ENCODE data around the gene RAB6A. TPM values are rescaled to one million over a fixed set of nuclear protein-coding genes. Genes with fewer than 3 reads are reported as not detected.

The RAB6A gene
- total RNA-seq, 4 donors from 2014 or later, result 96.9 to 145 (median 118) TPM

DNA sequence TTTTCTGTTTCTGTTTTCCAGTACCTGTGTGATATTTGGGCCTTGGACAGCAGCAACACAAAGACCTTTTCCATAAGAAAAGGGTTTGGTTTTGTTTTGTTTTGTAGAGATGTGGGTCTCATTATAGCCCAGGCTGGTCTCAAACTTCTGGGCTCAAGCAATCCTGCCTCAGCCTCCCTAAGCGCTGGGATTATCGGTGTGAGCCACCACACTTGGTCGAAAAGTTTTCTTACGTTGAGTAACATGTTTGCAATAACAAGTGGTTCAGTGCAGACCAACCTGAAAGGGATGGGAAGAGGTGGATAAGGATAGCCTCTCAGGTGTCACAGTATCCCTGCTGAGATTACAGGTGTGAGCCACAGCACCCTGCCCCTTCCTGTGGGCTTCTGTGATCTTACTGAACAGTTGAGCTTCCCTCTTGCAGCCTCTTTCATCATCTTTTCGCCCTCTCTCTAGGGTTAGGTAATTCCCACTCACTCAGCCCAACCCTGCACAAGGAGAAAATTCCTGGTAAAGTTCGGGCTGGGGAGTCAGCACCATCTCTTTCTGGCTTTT lies 23.3 kb upstream of the RAB6A start:
- TF ChIP-seq, protein P1, sequence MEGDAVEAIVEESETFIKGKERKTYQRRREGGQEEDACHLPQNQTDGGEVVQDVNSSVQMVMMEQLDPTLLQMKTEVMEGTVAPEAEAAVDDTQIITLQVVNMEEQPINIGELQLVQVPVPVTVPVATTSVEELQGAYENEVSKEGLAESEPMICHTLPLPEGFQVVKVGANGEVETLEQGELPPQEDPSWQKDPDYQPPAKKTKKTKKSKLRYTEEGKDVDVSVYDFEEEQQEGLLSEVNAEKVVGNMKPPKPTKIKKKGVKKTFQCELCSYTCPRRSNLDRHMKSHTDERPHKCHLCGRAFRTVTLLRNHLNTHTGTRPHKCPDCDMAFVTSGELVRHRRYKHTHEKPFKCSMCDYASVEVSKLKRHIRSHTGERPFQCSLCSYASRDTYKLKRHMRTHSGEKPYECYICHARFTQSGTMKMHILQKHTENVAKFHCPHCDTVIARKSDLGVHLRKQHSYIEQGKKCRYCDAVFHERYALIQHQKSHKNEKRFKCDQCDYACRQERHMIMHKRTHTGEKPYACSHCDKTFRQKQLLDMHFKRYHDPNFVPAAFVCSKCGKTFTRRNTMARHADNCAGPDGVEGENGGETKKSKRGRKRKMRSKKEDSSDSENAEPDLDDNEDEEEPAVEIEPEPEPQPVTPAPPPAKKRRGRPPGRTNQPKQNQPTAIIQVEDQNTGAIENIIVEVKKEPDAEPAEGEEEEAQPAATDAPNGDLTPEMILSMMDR (IDR thresholded peaks at IDR 0.05; ENCODE audit: low read depth), result no peak

DNA sequence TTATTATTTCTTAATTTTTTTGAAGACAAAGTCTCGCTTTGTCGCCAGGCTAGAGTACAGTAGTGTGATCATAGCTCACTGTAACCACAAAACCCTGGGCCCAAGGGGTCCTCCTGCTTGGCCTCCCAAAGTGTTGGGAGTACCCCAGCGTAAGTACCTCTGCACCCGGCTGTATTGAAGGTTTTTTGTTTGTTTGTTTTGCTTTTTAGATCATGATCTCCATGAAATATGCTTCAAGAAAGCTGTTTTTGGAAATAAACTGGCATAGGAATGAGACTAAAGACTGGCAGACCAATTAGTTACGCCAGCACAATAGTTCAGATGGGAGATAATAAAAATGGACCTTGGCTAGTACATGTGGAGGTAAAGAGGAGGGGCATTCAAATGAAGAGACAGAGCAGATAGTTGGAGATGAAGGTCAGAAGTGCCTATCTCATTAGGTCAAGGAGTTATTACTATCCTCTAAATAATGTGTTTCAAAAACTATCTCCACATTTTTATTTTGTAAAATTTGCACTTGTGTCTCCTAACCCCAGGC lies 22.7 kb upstream of the RAB6A start:
- TF ChIP-seq, protein P1 (IDR thresholded peaks at IDR 0.05; ENCODE audit: low read depth), result no peak

- TF ChIP-seq, protein P1 (IDR thresholded peaks at IDR 0.05; ENCODE audit: low read depth), result no peak
Observed at GRCh38 chr11:73781303-73781702, 20.4 kb upstream of the RAB6A start.

GRCh38 chr11:73779084-73779902 lies 18.4 kb upstream of the RAB6A start:
- TF ChIP-seq, protein P1 (IDR thresholded peaks at IDR 0.05; ENCODE audit: low read depth), result no peak

DNA sequence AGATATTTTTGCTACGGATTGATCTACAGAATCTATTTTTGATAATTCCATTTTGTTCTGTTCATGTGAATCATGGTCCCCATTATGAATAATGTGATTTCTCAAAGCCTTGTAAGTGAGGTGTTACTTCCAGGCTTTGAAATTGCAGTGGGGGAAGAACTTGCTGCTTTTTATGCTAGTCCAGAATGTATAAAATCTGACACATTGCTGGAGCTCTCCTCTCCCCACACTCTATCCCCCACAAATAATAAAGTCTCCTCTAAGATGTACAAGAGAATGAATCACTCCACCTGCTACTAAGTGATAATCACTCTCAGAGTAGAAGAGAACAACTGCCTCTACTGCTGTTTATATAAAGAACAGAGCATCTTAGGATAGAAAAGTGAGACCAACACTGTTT lies 5.9 kb upstream of the RAB6A start:
- TF ChIP-seq, protein P1 (IDR thresholded peaks at IDR 0.05; ENCODE audit: low read depth), result no peak

DNA sequence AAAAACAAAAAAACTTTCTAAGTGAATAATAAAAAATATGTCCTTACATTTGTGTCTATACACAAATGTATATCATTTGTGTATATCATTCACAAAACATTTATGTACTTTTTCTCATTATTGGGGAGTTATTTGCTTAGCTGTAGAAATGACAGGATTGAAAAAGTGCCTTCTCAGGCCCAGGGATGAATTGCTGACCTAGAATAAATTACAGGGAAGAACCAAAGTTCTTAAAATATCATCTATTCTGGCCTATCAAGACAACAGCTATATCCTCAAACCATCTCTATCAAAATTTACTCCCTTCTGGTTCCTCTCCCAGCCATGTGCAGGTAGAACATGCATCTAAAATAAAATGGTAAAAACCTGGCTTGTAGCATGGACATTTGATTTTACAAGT lies 1.9 kb upstream of the RAB6A start:
- TF ChIP-seq, protein P1 (IDR thresholded peaks at IDR 0.05; ENCODE audit: low read depth), result no peak

DNA sequence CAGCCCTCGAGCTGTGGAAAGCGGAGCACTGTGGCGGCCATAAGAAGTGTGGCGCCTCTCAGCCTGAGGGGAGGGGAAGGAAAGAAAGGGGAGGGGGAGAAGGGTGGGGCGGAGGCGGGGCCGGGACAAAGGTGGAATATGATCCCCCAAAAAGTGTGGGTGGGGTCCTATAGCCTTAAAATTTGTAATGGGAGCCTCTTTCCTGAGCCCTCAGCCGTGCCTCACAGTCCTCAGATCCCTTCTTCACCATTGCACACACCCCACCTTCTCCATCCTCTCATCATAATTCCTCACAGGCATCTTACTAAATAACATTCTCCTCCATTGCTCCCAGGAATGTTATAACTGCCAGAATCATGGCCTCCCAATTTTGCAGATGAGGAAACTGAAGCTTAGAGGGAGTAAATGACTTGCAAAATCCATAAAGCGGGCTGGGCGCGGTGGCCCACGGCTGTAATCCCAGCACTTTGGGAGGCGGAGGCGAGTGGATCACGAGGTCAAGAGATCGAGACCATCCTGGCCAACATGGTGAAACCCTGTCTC lies 600 bp upstream of the RAB6A start:
- TF ChIP-seq, protein P1 (IDR thresholded peaks at IDR 0.05; ENCODE audit: low read depth), result no peak

Measured in subcutaneous adipose tissue (tissue), 4 donors.